ENCODE results near the gene BOLA2.
"Not testable (repeated sequence)": the region's sequence is repeated elsewhere in the genome, so short reads cannot be mapped to it uniquely, and the experiment has no call there.

BOLA2 gene

GRCh38 chr16:29454269-29454668 is at the start of gene BOLA2, which contains the start of gene SLX1B:
TSS of gene BOLA2 (minus strand) at chr16:29454351. CDS start at chr16:29454253, 98 bp downstream.
TSS of gene SLX1B (plus strand) at chr16:29454533.
- DNase-seq: not testable (repeated sequence)

DNA sequence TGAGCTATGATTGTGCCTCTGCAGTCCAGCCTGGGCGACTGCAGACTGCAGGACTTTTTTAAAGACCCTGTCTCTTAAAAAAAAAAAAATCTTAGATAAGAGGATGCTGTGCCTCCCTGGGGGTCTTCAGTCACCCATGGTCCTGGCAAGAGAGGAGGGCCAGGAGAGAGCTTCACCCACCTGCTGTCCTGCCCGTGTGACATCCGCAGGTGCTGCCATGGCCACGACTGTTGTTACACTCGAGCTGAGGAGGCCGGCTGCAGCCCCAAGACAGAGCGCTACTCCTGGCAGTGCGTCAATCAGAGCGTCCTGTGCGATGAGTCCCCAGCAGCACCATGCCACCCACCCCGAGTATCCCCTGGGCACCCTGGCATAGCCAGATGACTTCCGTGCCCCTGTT is 28.1 kb upstream of the BOLA2 start:
- DNase-seq: not testable (repeated sequence)

DNA sequence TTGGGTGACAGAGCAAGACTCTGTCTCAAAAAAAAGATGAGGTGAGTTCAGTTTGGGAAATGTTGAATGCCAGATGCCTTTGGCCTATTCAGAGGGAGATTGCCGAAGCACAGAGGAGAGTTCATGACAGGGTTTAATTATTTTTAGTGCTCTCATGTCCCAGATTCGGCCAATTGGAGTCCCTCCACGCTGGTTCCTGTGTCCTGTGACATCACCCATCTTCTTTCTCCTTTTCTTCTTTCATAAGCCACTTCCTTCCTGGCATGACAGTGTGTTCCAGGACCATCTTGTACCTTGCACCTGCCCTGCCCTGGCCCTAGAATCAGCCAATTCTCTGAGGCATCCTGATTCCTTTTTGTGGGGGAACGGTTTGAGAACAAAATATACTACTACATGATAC is 17.9 kb upstream of the BOLA2 start:
- not testable (repeated sequence) for DNase-seq

GRCh38 chr16:29469660-29470059 is 15.5 kb upstream of the BOLA2 start:
- not testable (repeated sequence) for DNase-seq

DNA sequence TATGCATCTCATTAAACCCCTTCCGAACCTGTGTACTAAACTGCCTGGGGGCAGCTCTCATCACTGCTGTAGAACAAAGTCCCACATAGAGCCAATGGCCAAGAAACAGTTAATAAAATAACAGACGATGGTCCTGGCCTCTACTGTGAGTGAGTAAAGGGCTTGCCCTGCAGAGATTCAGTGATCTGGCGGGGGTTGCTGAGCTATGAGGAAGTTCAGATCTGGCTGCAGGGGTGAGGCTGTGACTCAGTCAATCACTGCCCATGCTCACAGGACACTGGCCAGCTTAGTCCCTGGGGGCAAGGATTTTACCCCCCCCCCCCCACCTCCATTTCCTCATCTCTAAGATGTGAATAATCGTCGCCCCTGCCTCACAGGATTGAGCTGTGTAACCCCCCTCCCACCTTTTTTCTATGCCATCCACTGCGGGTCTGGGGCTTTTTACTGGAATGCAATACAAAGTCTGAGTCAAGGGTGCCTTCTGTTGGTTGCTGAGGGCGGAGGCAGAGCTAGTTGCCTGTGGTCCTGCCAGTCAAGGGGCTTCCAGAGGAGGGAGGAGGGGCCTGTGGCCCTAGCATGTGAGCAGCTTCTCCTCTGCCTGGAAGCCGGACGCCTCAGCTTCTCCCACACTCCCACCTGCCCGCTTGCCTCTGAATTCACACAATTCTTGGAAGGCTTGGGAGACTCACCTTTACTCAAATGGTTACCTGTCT is 13.7 kb upstream of the BOLA2 start:
- DNase-seq: not testable (repeated sequence)

- DNase-seq: not testable (repeated sequence)
Measured at GRCh38 chr16:29466904-29467303, 12.8 kb upstream of the BOLA2 start.

DNA sequence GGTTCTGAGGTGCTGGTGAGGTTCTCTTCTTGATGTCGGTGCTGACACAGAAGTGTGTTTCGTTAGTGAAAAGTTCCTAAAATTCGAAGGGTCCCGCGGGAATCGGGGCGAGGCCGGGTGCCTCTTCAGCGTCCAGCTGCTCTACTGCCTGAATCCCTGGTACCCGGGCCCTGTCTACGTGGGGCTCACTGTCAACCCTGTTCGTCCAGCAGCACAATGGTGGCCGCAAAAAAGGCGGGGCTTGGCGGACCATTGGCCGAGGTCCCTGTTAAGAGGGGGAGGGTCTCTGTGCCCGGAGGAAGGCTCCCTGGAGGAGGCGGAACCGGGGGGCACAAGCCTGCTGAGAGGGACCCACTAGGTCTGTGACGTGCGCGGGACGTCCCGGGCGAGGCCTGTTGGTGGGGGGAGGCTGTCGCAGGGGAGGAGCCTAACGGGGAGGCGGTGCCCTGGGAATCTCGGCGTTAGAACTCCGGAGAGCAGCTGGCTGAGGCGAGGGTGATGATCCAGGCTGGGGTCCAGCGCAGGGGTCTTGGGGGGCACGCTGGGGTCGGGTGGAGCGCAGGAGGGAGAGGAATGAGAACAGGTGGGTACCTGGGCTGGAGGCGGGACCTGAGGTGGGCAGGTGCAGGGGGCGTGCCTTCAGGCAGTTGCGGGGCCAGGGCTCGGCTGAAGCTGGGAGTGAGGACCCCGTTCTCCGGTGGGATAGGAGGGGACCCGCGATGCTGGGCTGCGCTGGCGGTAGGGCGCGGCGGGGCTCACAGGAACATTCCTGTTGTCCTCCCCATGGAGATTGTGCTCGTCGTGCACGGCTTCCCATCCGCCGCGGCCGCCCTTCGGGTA is 12.1 kb upstream of the BOLA2 start:
- not testable (repeated sequence) for DNase-seq

GRCh38 chr16:29460647-29461030 is 6.5 kb upstream of the BOLA2 start:
- not testable (repeated sequence) for DNase-seq

GRCh38 chr16:29459706-29460646 is 5.8 kb upstream of the BOLA2 start, which contains the start of gene SULT1A4:
TSS of gene SULT1A4 (plus strand) at chr16:29459913. CDS start at chr16:29461386, 1,473 bp downstream.
- not testable (repeated sequence) for DNase-seq

DNA sequence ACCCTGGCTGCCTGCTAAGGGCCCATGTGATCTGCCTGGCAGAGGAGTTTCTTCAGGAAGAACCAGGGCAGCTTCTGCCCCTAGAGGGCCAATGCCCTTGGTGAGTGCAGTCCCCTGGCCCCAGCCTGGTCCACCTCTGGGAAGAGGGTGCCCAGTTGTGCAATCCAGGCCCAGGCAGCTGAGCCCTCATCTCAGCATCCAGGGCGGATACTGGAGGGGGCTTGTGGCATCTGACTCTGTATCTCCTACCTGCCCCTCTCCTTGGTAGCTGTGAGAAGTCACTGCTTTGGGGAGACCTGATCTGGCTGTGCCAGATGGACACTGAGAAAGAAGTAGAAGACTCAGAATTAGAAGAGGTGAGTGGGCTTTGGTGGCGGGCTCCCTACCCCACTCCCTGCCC is 3.5 kb upstream of the BOLA2 start:
- not testable (repeated sequence) for DNase-seq

DNA sequence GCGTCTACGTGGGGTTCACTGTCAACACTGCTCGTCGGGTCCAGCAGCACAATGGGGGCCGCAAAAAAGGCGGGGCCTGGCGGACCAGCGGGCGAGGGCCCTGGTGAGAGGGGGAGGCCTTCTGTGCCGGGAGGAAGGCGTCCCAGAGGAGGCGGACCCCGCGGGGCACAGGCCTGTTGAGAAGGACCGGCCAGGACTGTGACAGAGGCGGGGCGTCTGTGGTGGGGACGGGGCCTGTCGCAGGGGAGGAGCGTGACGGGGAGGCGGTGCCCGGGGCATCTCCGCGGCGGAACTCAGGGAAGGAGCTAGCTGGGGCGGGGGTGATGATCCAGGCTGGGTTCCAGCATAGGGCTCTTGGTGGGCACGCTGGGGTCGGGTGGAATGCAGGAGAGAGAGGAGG is 677 bp upstream of the BOLA2 start:
- not testable (repeated sequence) for DNase-seq

- DNase-seq: not testable (repeated sequence)
Measured at GRCh38 chr16:29453754-29454153, 397 bp downstream of the BOLA2 start.

DNA sequence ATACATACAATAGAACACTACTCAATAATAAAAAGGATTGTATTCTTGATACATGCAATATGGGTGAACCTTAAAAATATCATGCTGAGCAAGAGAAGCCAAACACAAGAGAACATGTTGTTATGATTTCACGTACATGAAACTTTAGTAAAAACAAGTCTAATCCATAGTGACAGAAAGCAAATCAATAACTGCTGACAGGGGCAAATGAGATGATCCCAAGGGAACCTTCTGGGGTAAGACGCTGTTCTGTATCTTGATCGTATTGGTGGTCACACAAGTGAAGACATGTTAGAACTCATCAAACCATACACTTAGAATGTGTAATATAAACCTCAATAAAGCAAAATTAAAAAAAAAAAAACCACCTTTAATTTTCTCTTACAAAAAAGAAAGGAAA is 28.8 kb downstream of the BOLA2 start:
- not testable (repeated sequence) for DNase-seq

- DNase-seq: not testable (repeated sequence)
Measured at GRCh38 chr16:29423587-29423986, 30.6 kb downstream of the BOLA2 start.

GRCh38 chr16:29405249-29405648 is 48.9 kb downstream of the BOLA2 start:
- DNase-seq: not testable (repeated sequence)
